DOHH2 (cell line): ENCODE measurements around the gene RHOBTB3.
"Not testable (repeated sequence)": the region's sequence is repeated elsewhere in the genome, so short reads cannot be mapped to it uniquely, and the experiment has no call there.

Experiments
- H3F3A ChIP-seq: fragments of 200-600 bp; sonication (generic), shearing (Covaris generic); 2 replicates; pipeline ENCODE4 v1.6.0; 2016; ENCODE audit warnings: antibody characterized with exemption, mild to moderate bottlenecking; ENCODE audit not compliant: control insufficient read depth, insufficient read depth
- H3K27ac ChIP-seq: fragments of 200-600 bp; sonication (generic); 2 replicates; pipeline ENCODE4 v1.5.1; 2014; ENCODE audit warnings: low read depth, mild to moderate bottlenecking, low read length, moderate library complexity
- H3K27me3 ChIP-seq: fragments of 200-600 bp; sonication (generic); 2 replicates; pipeline ENCODE4 v1.6.1; 2014; ENCODE audit warnings: mild to moderate bottlenecking, low read length, mixed read lengths; ENCODE audit not compliant: control insufficient read depth
- H3K36me3 ChIP-seq: fragments of 200-600 bp; sonication (generic); 2 replicates; pipeline ENCODE4 v1.6.1; 2014; ENCODE audit warnings: mild to moderate bottlenecking, low read length, moderate library complexity, mixed read lengths; ENCODE audit not compliant: control insufficient read depth
- H3K4me1 ChIP-seq: fragments of 200-600 bp; sonication (generic); 2 replicates; pipeline ENCODE4 v1.6.1; 2014; ENCODE audit warnings: mild to moderate bottlenecking, low read length, mixed read lengths; ENCODE audit not compliant: control insufficient read depth
- H3K4me2 ChIP-seq: fragments of 200-600 bp; sonication (generic); 2 replicates; pipeline ENCODE4 v1.6.0; 2014; ENCODE audit warnings: mild to moderate bottlenecking, low read length, moderate library complexity
- H3K4me3 ChIP-seq: fragments of 200-600 bp; sonication (generic); 2 replicates; pipeline ENCODE4 v1.5.1; 2014; ENCODE audit warnings: mild to moderate bottlenecking, low read length, mixed read lengths
- H3K79me2 ChIP-seq: fragments of 200-600 bp; sonication (generic); 2 replicates; pipeline ENCODE4 v1.6.1; 2014; ENCODE audit warnings: mild to moderate bottlenecking, low read length, mixed read lengths; ENCODE audit not compliant: control insufficient read depth
- H3K9me2 ChIP-seq: fragments of 200-600 bp; sonication (generic); replicated peaks from 2 replicates; pipeline ENCODE4 v1.6.1; 2014; ENCODE audit warnings: mild to moderate bottlenecking, low read length, mixed read lengths; ENCODE audit not compliant: control insufficient read depth
- H3K9me3 ChIP-seq: fragments of 200-600 bp; sonication (generic); 2 replicates; pipeline ENCODE4 v1.6.1; 2014; ENCODE audit warnings: antibody characterized with exemption, low read length, mixed read lengths; ENCODE audit not compliant: control insufficient read depth, insufficient read depth
- H4K20me1 ChIP-seq: fragments of 200-600 bp; sonication (generic); 2 replicates; pipeline ENCODE4 v1.6.0; 2014; ENCODE audit warnings: low read depth, mild to moderate bottlenecking, antibody characterized with exemption, low read length, moderate library complexity; ENCODE audit not compliant: control insufficient read depth, insufficient read depth
- EZH2phosphoT487 ChIP-seq: fragments of 200-600 bp; sonication (generic); IDR thresholded peaks from 2 replicates; pipeline ENCODE4 v1.6.1; 2017; ENCODE audit warnings: borderline replicate concordance, mild to moderate bottlenecking, antibody characterized with exemption, low read length, moderate library complexity, mixed read lengths
- TF ChIP-seq, protein P1 (sequence below): fragments of 200-600 bp; sonication (generic); IDR thresholded peaks from one replicate; pipeline ENCODE4 v1.5.1; 2014; ENCODE audit warnings: antibody characterized with exemption, mild to moderate bottlenecking, low read depth, low read length; ENCODE audit not compliant: poor library complexity, severe bottlenecking

Gene RHOBTB3

DNA sequence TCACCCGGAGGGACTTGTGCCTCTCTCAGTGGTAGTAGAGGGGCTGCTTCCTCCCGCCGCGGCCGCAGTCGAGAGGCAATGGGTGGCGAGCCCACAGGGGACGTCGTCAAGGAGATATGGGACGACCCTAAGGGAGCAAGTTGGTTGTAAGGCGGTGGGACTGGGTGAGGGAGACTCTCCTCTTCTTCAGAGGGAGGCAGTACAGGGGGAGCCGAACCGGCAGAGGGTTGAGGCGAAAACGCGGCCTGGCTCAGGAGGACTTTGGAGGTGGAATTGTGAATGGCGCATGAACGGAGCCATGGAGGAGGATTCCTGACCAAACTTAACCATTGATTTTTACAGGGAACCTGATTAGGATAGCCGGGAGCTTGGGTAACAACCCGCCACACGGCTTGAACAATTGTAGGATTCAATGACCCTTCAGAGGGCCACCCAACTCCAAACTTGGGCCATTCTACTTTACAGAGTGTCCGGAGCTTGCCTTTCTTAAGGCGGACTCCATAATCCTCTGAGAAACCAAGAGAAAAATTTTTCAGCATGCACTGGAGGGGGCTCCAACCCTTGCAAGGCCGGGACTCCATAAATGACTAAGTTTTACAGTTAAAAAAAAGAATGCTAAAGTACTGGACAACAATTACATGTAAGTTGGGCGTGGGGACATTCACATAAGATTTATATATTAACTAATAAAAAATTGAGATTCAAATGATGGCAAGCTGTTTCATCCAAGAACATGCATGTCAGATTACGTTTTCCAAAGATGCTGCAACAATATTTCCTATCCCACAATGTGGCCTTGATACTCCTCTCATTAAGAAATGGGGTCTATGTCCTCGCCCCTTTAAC lies 19.4 kb upstream of the RHOBTB3 start:
- H3K27me3 ChIP-seq, result no peaks in the 10 kb centered on the region
- H3F3A ChIP-seq, result no peaks in the 10 kb centered on the region
- no peaks in the 10 kb centered on the region for H3K9me3 ChIP-seq
- no peaks in the 10 kb centered on the region for H4K20me1 ChIP-seq
- TF ChIP-seq, protein P1, sequence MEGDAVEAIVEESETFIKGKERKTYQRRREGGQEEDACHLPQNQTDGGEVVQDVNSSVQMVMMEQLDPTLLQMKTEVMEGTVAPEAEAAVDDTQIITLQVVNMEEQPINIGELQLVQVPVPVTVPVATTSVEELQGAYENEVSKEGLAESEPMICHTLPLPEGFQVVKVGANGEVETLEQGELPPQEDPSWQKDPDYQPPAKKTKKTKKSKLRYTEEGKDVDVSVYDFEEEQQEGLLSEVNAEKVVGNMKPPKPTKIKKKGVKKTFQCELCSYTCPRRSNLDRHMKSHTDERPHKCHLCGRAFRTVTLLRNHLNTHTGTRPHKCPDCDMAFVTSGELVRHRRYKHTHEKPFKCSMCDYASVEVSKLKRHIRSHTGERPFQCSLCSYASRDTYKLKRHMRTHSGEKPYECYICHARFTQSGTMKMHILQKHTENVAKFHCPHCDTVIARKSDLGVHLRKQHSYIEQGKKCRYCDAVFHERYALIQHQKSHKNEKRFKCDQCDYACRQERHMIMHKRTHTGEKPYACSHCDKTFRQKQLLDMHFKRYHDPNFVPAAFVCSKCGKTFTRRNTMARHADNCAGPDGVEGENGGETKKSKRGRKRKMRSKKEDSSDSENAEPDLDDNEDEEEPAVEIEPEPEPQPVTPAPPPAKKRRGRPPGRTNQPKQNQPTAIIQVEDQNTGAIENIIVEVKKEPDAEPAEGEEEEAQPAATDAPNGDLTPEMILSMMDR, result no peak
- TF ChIP-seq EZH2phosphoT487, result no peak
- H3K4me1 ChIP-seq, result no peaks in the 10 kb centered on the region
- H3K79me2 ChIP-seq, result no peaks in the 10 kb centered on the region
- H3K36me3 ChIP-seq, result no peaks in the 10 kb centered on the region
- no peak overlapping the region for H3K4me2 ChIP-seq
- no peaks in the 10 kb centered on the region for H3K9me2 ChIP-seq
- H3K27ac ChIP-seq, result no peak overlapping the region
- no peak overlapping the region for H3K4me3 ChIP-seq

DNA sequence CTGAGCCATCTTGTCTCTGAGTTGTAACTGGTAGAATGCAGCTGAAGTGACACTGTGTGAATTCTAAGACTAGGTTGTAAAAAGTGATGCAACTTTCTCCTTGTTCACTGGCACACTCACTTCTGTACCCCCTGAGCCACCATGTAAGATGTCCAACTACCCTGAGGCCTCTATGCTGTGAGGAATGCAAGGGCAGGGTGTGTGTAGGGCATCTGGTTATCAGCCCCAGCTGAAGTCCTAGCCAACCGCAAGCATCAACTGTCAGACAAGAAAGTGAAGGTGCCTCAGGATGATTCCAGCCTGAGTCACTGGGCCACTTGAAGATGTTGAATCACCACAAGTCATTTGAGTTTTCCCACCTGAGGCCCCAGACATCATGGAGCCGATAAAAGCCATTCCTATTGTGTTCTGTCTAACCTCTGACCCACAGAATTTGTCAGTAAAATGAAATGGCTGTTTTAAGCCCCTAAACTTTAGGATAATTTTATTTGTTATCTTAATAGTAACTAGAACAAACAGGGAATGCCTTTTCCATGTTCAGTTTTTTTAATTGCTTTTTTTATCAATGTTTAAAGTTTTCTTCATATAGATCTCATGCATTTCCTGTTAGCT lies 18.7 kb upstream of the RHOBTB3 start:
- Histone ChIP-seq H3K4me2 (no peak overlapping the region), H3K4me3 (no peak overlapping the region), H3K4me1 (no peaks in the 10 kb centered on the region), H3K27me3 (no peaks in the 10 kb centered on the region), H4K20me1 (no peaks in the 10 kb centered on the region), H3K27ac (no peak overlapping the region), H3K9me2 (no peaks in the 10 kb centered on the region), H3K36me3 (no peaks in the 10 kb centered on the region), H3K9me3 (no peaks in the 10 kb centered on the region), H3F3A (no peaks in the 10 kb centered on the region), H3K79me2 (no peaks in the 10 kb centered on the region)
- TF ChIP-seq, protein P1, result no peak

DNA sequence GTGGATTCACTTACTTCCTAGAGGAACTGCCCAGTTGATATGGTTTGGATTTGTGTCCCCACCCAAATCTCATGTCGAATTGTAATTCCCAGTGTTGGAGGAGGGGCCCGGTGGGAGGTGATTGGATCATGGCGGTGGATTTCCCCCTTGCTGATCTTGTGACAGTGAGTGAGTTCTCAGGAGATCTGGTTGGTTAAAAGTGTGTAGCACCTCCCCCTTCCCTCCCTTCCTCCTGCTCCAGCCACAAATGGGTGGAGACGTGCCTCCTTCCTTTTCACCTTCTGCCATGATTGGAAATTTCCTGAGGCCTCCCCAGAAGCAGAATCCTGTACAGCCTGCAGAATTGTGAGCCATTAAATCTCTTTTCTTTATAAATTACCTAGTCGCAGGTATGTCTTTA lies 17.9 kb upstream of the RHOBTB3 start:
- H3K36me3 ChIP-seq, H4K20me1 ChIP-seq, H3K9me2 ChIP-seq, H3K4me2 ChIP-seq, H3K79me2 ChIP-seq, H3K27me3 ChIP-seq, H3K9me3 ChIP-seq, H3K4me1 ChIP-seq, H3K27ac ChIP-seq, H3F3A ChIP-seq, H3K4me3 ChIP-seq: not testable (repeated sequence)

DNA sequence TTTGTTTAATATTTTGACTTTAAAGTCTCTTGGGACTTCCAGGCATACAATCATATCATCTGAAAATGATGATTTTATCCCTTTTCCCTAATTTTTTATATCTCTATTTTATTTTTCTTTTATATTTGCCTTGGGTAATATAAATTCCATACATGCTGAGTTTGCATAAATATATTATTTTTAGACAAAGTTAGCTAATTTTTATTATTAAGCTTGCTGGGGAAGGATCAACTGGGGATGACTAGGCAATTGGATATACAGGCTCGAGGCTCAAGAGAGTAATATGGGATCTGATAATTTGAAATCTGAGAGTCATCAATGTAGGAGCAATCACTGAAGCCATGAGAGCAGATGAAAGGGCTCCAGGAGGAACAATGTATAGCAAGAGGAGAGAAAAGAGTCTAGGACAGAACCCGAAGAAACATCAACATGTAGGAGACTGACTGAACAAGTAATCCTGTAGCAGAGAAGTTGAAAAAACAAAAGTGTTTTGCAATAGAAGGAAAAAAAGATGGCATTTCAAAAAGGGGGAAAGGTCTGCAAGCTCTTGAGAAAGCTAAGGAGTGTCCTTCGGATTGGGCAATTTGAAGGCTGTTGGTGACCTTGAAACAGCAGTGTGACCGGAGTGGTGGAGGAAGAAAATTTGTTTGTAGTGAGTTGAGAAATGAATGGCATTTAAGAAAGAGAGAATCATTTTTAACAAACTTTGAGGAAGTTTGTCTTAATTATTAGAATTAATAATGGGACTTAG lies 17.0 kb upstream of the RHOBTB3 start:
- H3K4me3 ChIP-seq, result no peak overlapping the region
- no peak overlapping the region for H3K27ac ChIP-seq
- no peaks in the 10 kb centered on the region for H3K79me2 ChIP-seq
- H3K36me3 ChIP-seq, result no peaks in the 10 kb centered on the region
- no peaks in the 10 kb centered on the region for H4K20me1 ChIP-seq
- H3K27me3 ChIP-seq, result no peaks in the 10 kb centered on the region
- H3K4me1 ChIP-seq, result peaks cover 12% of the 10 kb centered on the region
- H3K9me2 ChIP-seq, result no peaks in the 10 kb centered on the region
- no peaks in the 10 kb centered on the region for H3F3A ChIP-seq
- H3K4me2 ChIP-seq, result no peak overlapping the region
- TF ChIP-seq EZH2phosphoT487, result no peak
- TF ChIP-seq, protein P1, result no peak
- no peaks in the 10 kb centered on the region for H3K9me3 ChIP-seq
